K562 (cell line): Measurements from ENCODE around the gene ZNF503. TPM values are rescaled to one million over a fixed set of nuclear protein-coding genes. Genes with fewer than 3 reads are reported as not detected.

Experiments used
- ATAC-seq: fragments of 200-7000 bp; cut with Tn5 transposase; 3 replicates; pipeline ENCODE4 v1.9.1; 2020; ENCODE audit warnings: moderate library complexity
- BruUV-seq: library from RNA; stranded (reverse); fragments of 400-500 nt; replicated peaks from 2 replicates; lab custom pipeline; 2021; lab: Mats Ljungman, UMichigan
- CTCF ChIA-PET: fragments of 300-600 bp; formaldehyde crosslinking; extraction: SDS; loops from one replicate; lab custom pipeline; 2021; ENCODE audit warnings: low intra/inter-chr PET ratio; lab: Yijun Ruan, JAX
- POLR2A ChIA-PET: fragments of 300-600, 350-650 bp; sonication (Branson Sonifier 250); formaldehyde crosslinking; extraction: SDS; loops from one replicate; lab custom pipeline; 2021; ENCODE audit warnings: antibody characterized with exemption, inconsistent platforms; lab: Yijun Ruan, JAX
- DNase-seq, 4 experiments: peaks; one replicate each; pipeline versions ENCODE4 v3.0.0 to v3.0.0-alpha.2; 2011 to 2018; ENCODE audit warnings: low spot score in 3 of 4, mixed read lengths in 3 of 4; ENCODE audit errors: extremely low read depth in 1 of 4
- FAIRE-seq: peaks from 2 replicates; lab custom pipeline; 2011; peaks lifted over from hg19 to GRCh38; lab: Jason Lieb, UNC
- H2AFZ ChIP-seq: 2 replicates; pipeline ENCODE4 v1.6.0; 2011; ENCODE audit warnings: low read depth, low read length, control low read depth, inconsistent platforms
- H3K27ac ChIP-seq: fragments of 200-600 bp; 3 replicates; pipeline ENCODE4 v1.8.0; 2011; ENCODE audit warnings: low read depth, mild to moderate bottlenecking, control low read depth, inconsistent platforms, low read length, moderate library complexity, mixed read lengths; ENCODE audit errors: extremely low read depth
- H3K27me3 ChIP-seq, 2 experiments: fragments of 300-600 bp in 1 of 2; 2 replicates in 1 of 2; 3 replicates in 1 of 2; pipeline versions ENCODE4 v1.6.0 to v1.8.0; 2011; ENCODE audit warnings: inconsistent platforms in 2 of 2, low read length in 2 of 2, mild to moderate bottlenecking in 1 of 2, mixed read lengths in 1 of 2, moderate library complexity in 1 of 2; ENCODE audit not compliant: control insufficient read depth in 2 of 2, insufficient read depth in 2 of 2
- H3K36me3 ChIP-seq: fragments of 300-600 bp; 3 replicates; pipeline ENCODE4 v1.8.0; 2011; ENCODE audit warnings: mild to moderate bottlenecking, low read length, inconsistent platforms; ENCODE audit not compliant: control insufficient read depth, insufficient read depth
- H3K4me1 ChIP-seq, 2 experiments: fragments of 200-600 bp in 1 of 2; replicated peaks in 1 of 2; 2 replicates in 1 of 2; 3 replicates in 1 of 2; pipeline versions ENCODE4 v1.5.1 to v1.8.0; 2011; ENCODE audit warnings: inconsistent platforms in 2 of 2, low read length in 2 of 2, mild to moderate bottlenecking in 1 of 2, mixed read lengths in 1 of 2, moderate library complexity in 1 of 2; ENCODE audit not compliant: control insufficient read depth in 2 of 2, insufficient read depth in 2 of 2
- H3K4me2 ChIP-seq: 2 replicates; pipeline ENCODE4 v1.6.1; 2011; ENCODE audit warnings: low read length, control low read depth, inconsistent platforms, mixed read lengths; ENCODE audit not compliant: insufficient read depth
- H3K4me3 ChIP-seq: fragments of 200-600 bp; sonication (generic), shearing (Covaris generic); 2 replicates; pipeline ENCODE4 v1.5.1; 2016; ENCODE audit warnings: control low read depth, inconsistent platforms
- H3K79me2 ChIP-seq: fragments of 200-600 bp; 3 replicates; pipeline ENCODE4 v1.8.0; 2011; ENCODE audit warnings: low read length, inconsistent platforms; ENCODE audit not compliant: control insufficient read depth, insufficient read depth
- H3K9ac ChIP-seq, 2 experiments: 2 replicates each; pipeline versions ENCODE4 v1.6.0 to v1.6.1; 2011; ENCODE audit warnings: low read depth in 2 of 2, low read length in 2 of 2, control low read depth in 1 of 2, inconsistent platforms in 1 of 2, mild to moderate bottlenecking in 1 of 2, mixed read lengths in 1 of 2; ENCODE audit not compliant: insufficient read depth in 1 of 2
- H3K9me1 ChIP-seq: one replicate; pipeline ENCODE4 v1.6.0; 2011; ENCODE audit warnings: inconsistent platforms, mild to moderate bottlenecking, low read length, moderate library complexity; ENCODE audit not compliant: control insufficient read depth, insufficient read depth
- H3K9me3 ChIP-seq: replicated peaks from 2 replicates; pipeline ENCODE4 v1.5.1; 2011; ENCODE audit warnings: low read depth, low read length, inconsistent platforms; ENCODE audit not compliant: control insufficient read depth, insufficient read depth
- H4K20me1 ChIP-seq: replicated peaks from 2 replicates; pipeline ENCODE4 v1.6.1; 2011; ENCODE audit warnings: low read length, inconsistent platforms, mixed read lengths; ENCODE audit not compliant: control insufficient read depth, insufficient read depth
- CHD2 ChIP-seq: IDR thresholded peaks from 2 replicates; pipeline ENCODE4 v1.6.1; 2011; ENCODE audit warnings: low read depth, low read length
- COPS2 ChIP-seq: fragments of 450-650 bp; conservative IDR thresholded peaks from 2 replicates; pipeline ENCODE4 v1.6.1; 2016; ENCODE audit warnings: mild to moderate bottlenecking, moderate library complexity
- DACH1 ChIP-seq: fragments of 450-650 bp; IDR thresholded peaks from 2 replicates; pipeline ENCODE4 v1.6.1; 2018; ENCODE audit not compliant: partially characterized antibody
- EWSR1 ChIP-seq: fragments of 450-650 bp; IDR thresholded peaks from 2 replicates; pipeline ENCODE4 v1.6.1; 2018; ENCODE audit warnings: borderline replicate concordance, mild to moderate bottlenecking, low read depth, moderate library complexity; ENCODE audit not compliant: partially characterized antibody
- FOSL1 ChIP-seq: fragments of 200-800 bp; sonication (Bioruptor generic); conservative IDR thresholded peaks from 2 replicates; pipeline ENCODE4 v1.6.1; 2016; ENCODE audit warnings: missing genetic modification characterization, missing compliant biosample characterization
- GABPA ChIP-seq: fragments of 200-800 bp; sonication (Bioruptor generic); conservative IDR thresholded peaks from 2 replicates; pipeline ENCODE4 v1.6.1; 2016; ENCODE audit warnings: low read depth, missing genetic modification characterization, missing compliant biosample characterization
- GATAD2B ChIP-seq: fragments of 450-650 bp; IDR thresholded peaks from 2 replicates; pipeline ENCODE4 v1.6.1; 2017; ENCODE audit warnings: mild to moderate bottlenecking, borderline replicate concordance
- LEF1 ChIP-seq: fragments of 450-650 bp; IDR thresholded peaks from 2 replicates; pipeline ENCODE4 v1.6.1; 2016; ENCODE audit warnings: mild to moderate bottlenecking
- MCM5 ChIP-seq: fragments of 450-650 bp; IDR thresholded peaks from 2 replicates; pipeline ENCODE4 v1.6.1; 2016; ENCODE audit warnings: low read depth
- NCOA6 ChIP-seq: fragments of 450-650 bp; IDR thresholded peaks from 2 replicates; pipeline ENCODE4 v1.6.1; 2017; ENCODE audit warnings: mild to moderate bottlenecking
- SMC3 ChIP-seq: conservative IDR thresholded peaks from 2 replicates; pipeline ENCODE4 v1.6.1; 2011; ENCODE audit warnings: low read depth, low read length, improper control_type of control experiment; ENCODE audit not compliant: insufficient read depth
- SP1 ChIP-seq: sonication (generic); formaldehyde crosslinking; IDR thresholded peaks from 2 replicates; pipeline ENCODE4 v1.8.1; 2022; ENCODE audit warnings: mild to moderate bottlenecking, missing genetic modification reagents
- SRSF9 ChIP-seq: fragments of 200-400 bp; formaldehyde crosslinking; IDR thresholded peaks from 2 replicates; pipeline ENCODE4 v1.6.1; 2017; ENCODE audit warnings: low read depth, low read length, borderline replicate concordance
- ZBTB9 ChIP-seq: fragments of 450-650 bp; formaldehyde crosslinking; IDR thresholded peaks from 2 replicates; pipeline ENCODE4 v1.4.0; 2020; ENCODE audit warnings: mild to moderate bottlenecking, moderate library complexity
- ZFX ChIP-seq: sonication (generic); formaldehyde crosslinking; IDR thresholded peaks from 2 replicates; pipeline ENCODE4 v1.8.0; 2022; ENCODE audit warnings: mild to moderate bottlenecking, missing genetic modification reagents, moderate library complexity
- ZNF408 ChIP-seq: fragments of 250-450 bp; sonication (Bioruptor Pico); IDR thresholded peaks from 2 replicates; pipeline ENCODE4 v1.4.0; 2020; ENCODE audit warnings: low read depth, mild to moderate bottlenecking, moderate library complexity
- WGBS: fragments of 100-300 bp; shearing (Covaris generic); methylation state at CpG from one replicate; pipeline ENCODE4 v1.1.6; 2016; ENCODE audit warnings: low coverage, mixed read lengths; ENCODE audit not compliant: insufficient coverage; ENCODE audit errors: missing lambda C conversion rate; 5-methylcytosine and 5-hydroxymethylcytosine counted together
- in situ Hi-C: fragments of 300-500 bp; cut with MboI; formaldehyde crosslinking; loops from 4 replicates; pipeline ENCODE4 v1.15.0; 2018; ENCODE audit warnings: inconsistent platforms, mixed read lengths
- intact Hi-C: fragments of 100-400 bp; cut with micrococcal nuclease; formaldehyde crosslinking; loops from 2 replicates; pipeline ENCODE4 v1.14.2; 2022
- polyA plus RNA-seq, 8 experiments: library from polyadenylated mRNA; depleted of rRNA in 4 of 8; stranded (reverse) in 5 of 8; unstranded in 3 of 8; fragments of >200 nt; fragmentation: Nextera tagmentation in 2 of 8; fragmentation: Illumina TruSeq in 1 of 8; extraction: Ambion mirVana in 2 of 8; extraction: Trizol in 1 of 8; gene quantifications; 2 replicates each; pipeline versions ENCODE4 v1.2.1 to v1.2.3, GENCODE V29; 2011 to 2014; ENCODE audit warnings: inconsistent platforms in 1 of 8, missing spikeins in 1 of 8
- total RNA-seq, 7 experiments: library from RNA; depleted of rRNA in 6 of 7; stranded (reverse); fragments of >200 nt in 6 of 7; fragmentation: Illumina TruSeq in 2 of 7; extraction: Trizol in 2 of 7; gene quantifications; 2 replicates each; pipeline versions ENCODE4 v1.2.1 to v1.2.3, GENCODE V29; 2011 to 2021; ENCODE audit warnings: low replicate concordance in 1 of 7
- TF ChIP-seq, protein P1 (sequence below): fragments of 250-450 bp; sonication (Bioruptor Pico); IDR thresholded peaks from 2 replicates; pipeline ENCODE4 v1.4.0; 2020; ENCODE audit warnings: mild to moderate bottlenecking

ZNF503 gene
- total and polyA plus RNA-seq, 9 of the 15 experiments (the other 6 are each of a cell fraction or from before 2014, with no cell fraction given): not detected

GRCh38 chr10:75408911-75409885 lies 7.6 kb upstream of the ZNF503 start:
- H3K9me1 ChIP-seq: no peaks in the 10 kb centered on the region
- in situ Hi-C loops (no loop called here), intact Hi-C loops (loop anchor here (10.0 kb wide), 3 partner anchors 516 to 1576 kb away; no protein-coding TSS in a partner anchor)
- peaks cover 31 to 52% of the 10 kb centered on the region in 2 experiments; a peak in 4 of 5 replicates for H3K27me3 ChIP-seq
- H3K9me3 ChIP-seq: no peaks in the 10 kb centered on the region
- peak overlapping the region; percentile 92 for H2AFZ ChIP-seq
- ATAC-seq: peak; percentile 99
- no peaks in the 10 kb centered on the region for H3K36me3 ChIP-seq
- H3K4me3 ChIP-seq: peak overlapping the region; percentile 67
- peak; percentile 55 for FAIRE-seq
- H3K27ac ChIP-seq: no peak overlapping the region
- CTCF ChIA-PET: interaction anchor here (0.6 to 0.7 kb wide), 3 partner anchors 36 to 1287 kb away, joined by 3 read pairs; no protein-coding TSS in a partner anchor
- peaks cover 0 to 40% of the 10 kb centered on the region in 2 experiments; a peak in 3 of 5 replicates for H3K4me1 ChIP-seq
- BruUV-seq: TSS peak; percentile 81
- peak overlapping the region; percentile 49 to 88; a peak in 3 of 4 replicates for H3K9ac ChIP-seq
- 3% methylated on average over 43 of the region's 76 CpGs for WGBS
- H3K79me2 ChIP-seq: no peaks in the 10 kb centered on the region
- POLR2A ChIA-PET: interaction anchor here (0.6 to 0.9 kb wide), 4 partner anchors 10 to 1131 kb away, joined by 3 read pairs; no protein-coding TSS in a partner anchor
- peak overlapping the region; percentile 74 for H3K4me2 ChIP-seq
- peak; percentile 74 to 99 (median 96) for DNase-seq
- peaks cover under 1% of the 10 kb centered on the region; the same call in 1 of the 2 replicates for H4K20me1 ChIP-seq
- TF ChIP-seq GABPA (tag): peak; percentile 89
- no peak for TF ChIP-seq COPS2
- peak; percentile 71; the same call in 1 of the 2 replicates for TF ChIP-seq CHD2
- peak; percentile 50; the same call in 1 of the 2 replicates for TF ChIP-seq ZFX
- TF ChIP-seq GATAD2B: no peak
- TF ChIP-seq, protein P1, sequence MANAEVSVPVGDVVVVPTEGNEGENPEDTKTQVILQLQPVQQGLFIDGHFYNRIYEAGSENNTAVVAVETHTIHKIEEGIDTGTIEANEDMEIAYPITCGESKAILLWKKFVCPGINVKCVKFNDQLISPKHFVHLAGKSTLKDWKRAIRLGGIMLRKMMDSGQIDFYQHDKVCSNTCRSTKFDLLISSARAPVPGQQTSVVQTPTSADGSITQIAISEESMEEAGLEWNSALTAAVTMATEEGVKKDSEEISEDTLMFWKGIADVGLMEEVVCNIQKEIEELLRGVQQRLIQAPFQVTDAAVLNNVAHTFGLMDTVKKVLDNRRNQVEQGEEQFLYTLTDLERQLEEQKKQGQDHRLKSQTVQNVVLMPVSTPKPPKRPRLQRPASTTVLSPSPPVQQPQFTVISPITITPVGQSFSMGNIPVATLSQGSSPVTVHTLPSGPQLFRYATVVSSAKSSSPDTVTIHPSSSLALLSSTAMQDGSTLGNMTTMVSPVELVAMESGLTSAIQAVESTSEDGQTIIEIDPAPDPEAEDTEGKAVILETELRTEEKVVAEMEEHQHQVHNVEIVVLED (CRISPR knock-in tag): no peak
- no peak for TF ChIP-seq ZNF408 (CRISPR knock-in tag)
- TF ChIP-seq EWSR1: no peak
- peak; percentile 25; the same call in 1 of the 2 replicates for TF ChIP-seq NCOA6
- no peak for TF ChIP-seq LEF1
- no peak for TF ChIP-seq FOSL1 (tag)
- TF ChIP-seq MCM5: no peak
- no peak for TF ChIP-seq SMC3
- TF ChIP-seq SP1 (CRISPR knock-in tag): 0 out of 2 replicates have a peak, but pooled peaks have one; percentile 9
- TF ChIP-seq DACH1: no peak
- no peak for TF ChIP-seq ZBTB9 (CRISPR knock-in tag)
- TF ChIP-seq SRSF9: no peak
